Mucosa of stomach (tissue), 1 donor: ENCODE results near the gene PTH2R.
"Not testable (repeated sequence)": the region's sequence is repeated elsewhere in the genome, so short reads cannot be mapped to it uniquely, and the experiment has no call there.

Experiments
- H3K27me3 ChIP-seq: one replicate; pipeline ENCODE4 v1.7.0; 2013; ENCODE audit warnings: mild to moderate bottlenecking, low read length; ENCODE audit not compliant: control insufficient read depth, insufficient read depth
- H3K36me3 ChIP-seq: one replicate; pipeline ENCODE4 v1.7.0; 2013; ENCODE audit warnings: low read length; ENCODE audit not compliant: control insufficient read depth, insufficient read depth
- H3K4me1 ChIP-seq: one replicate; pipeline ENCODE4 v1.7.0; 2013; ENCODE audit warnings: mild to moderate bottlenecking, low read length; ENCODE audit not compliant: control insufficient read depth, insufficient read depth
- H3K4me3 ChIP-seq: one replicate; pipeline ENCODE4 v1.7.0; 2013; ENCODE audit warnings: low read length
- H3K9ac ChIP-seq: one replicate; pipeline ENCODE4 v1.7.0; 2013; ENCODE audit warnings: mild to moderate bottlenecking, low read length, moderate library complexity
- H3K9me3 ChIP-seq: one replicate; pipeline ENCODE4 v1.7.0; 2013; ENCODE audit warnings: mild to moderate bottlenecking, low read length, moderate library complexity; ENCODE audit not compliant: control insufficient read depth
- donor health status: Pancreatic carcinoma.

Gene PTH2R

DNA sequence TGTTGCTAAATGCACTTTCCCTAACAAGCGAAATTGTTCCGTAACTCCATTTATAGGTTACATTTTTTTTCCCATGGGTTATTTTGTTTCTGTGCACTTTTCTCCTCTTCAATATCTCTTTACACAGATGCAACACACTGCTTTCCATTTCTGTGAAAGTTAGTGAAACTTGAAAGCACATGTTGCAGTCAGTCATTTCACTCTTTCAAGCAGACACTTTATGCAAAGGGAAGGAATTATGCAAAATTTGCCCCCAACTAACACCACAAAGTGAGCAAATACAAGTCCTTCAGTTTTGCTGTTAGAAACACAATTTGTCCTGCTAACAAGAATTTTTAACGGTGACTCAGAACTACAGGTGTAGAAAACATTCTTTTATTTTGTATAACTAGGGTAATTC, 124.8 kb downstream of the PTH2R start:
- Histone ChIP-seq H3K4me1 (no peaks in the 10 kb centered on the region), H3K9ac (no peak overlapping the region), H3K27me3 (no peaks in the 10 kb centered on the region), H3K36me3 (no peaks in the 10 kb centered on the region), H3K4me3 (no peak overlapping the region), H3K9me3 (no peaks in the 10 kb centered on the region)

- H3K4me1 ChIP-seq, H3K9ac ChIP-seq, H3K36me3 ChIP-seq, H3K4me3 ChIP-seq, H3K27me3 ChIP-seq, H3K9me3 ChIP-seq: not testable (repeated sequence)
Measured at GRCh38 chr2:208535578-208535977, 129.0 kb downstream of the PTH2R start.

- Histone ChIP-seq H3K9me3 (no peaks in the 10 kb centered on the region), H3K27me3 (no peaks in the 10 kb centered on the region), H3K4me3 (no peak overlapping the region), H3K4me1 (peaks cover 28% of the 10 kb centered on the region), H3K36me3 (no peaks in the 10 kb centered on the region), H3K9ac (no peak overlapping the region)
Measured at GRCh38 chr2:208541461-208541988, 134.9 kb downstream of the PTH2R start.

GRCh38 chr2:208541989-208542464, 135.4 kb downstream of the PTH2R start:
- Histone ChIP-seq H3K9me3 (no peaks in the 10 kb centered on the region), H3K4me3 (no peak overlapping the region), H3K27me3 (no peaks in the 10 kb centered on the region), H3K4me1 (peaks cover 33% of the 10 kb centered on the region), H3K36me3 (no peaks in the 10 kb centered on the region), H3K9ac (no peak overlapping the region)

- Histone ChIP-seq H3K4me3 (no peak overlapping the region), H3K9me3 (no peaks in the 10 kb centered on the region), H3K27me3 (no peaks in the 10 kb centered on the region), H3K4me1 (peaks cover 38% of the 10 kb centered on the region), H3K9ac (no peak overlapping the region), H3K36me3 (no peaks in the 10 kb centered on the region)
Measured at GRCh38 chr2:208542465-208543041, 136.0 kb downstream of the PTH2R start.
